ENCODE measurements around the gene ELAC1.
"Not testable (repeated sequence)": the region's sequence is repeated elsewhere in the genome, so short reads cannot be mapped to it uniquely, and the experiment has no call there.

The ELAC1 gene

DNA sequence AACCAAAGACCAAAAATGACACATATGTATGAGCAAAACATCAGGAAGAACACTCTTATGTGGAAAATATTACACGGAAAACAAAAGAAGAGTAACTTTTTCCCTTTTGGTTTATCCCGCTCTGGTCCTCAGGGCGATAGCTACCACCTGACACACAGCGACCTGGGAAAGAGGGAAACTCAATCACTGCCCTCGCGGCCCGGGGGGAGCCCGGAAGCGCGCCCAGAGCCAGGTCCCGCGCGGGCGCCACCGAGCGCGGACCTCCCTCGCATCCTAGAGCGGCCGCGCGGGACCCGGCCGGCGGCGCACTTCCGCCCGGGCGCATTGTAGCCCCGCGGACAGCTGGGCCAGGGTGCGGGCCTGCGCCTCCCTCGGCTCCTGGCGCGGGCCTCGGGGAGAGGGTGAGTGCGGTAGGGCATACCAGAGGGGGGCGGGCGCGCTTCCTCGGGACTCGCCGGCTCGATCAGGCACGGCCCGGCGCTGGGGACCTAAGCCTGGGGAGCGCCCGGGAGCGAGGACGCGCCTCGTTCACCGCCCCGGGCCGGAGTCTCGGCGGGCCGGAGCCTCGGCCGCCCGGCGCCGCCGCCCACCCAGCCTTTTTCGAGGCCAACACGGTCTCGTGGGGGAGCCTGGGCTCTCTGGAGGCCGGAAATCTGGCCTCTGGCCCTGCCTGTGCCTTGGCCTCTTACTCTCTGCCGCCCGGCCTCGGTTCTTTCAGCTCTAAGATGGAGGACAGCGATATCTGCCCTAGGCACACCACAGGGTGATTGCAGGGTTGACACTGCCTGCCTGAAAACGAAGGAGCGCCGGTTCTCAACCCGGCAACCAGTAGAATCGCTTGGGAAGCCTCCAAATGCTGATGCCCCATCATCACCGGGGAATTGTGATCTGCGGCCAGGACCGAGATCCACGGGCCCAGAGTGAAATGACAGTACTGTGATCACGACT lies at the start of gene ELAC1:
Gene ELAC1, plus strand, starts transcription at position 327 of the 948 bp plus-strand sequence. CDS start 6,365 bp downstream, outside the sequence.
- in situ Hi-C loops (cut with HindIII; ENCODE audit: low sequenced_read_pairs): no loop called here

GRCh38 chr18:50918153-50918552 lies 49.7 kb upstream of the ELAC1 start:
- in situ Hi-C loops (cut with HindIII; ENCODE audit: low sequenced_read_pairs): no loop called here

- in situ Hi-C loops (cut with HindIII; ENCODE audit: low sequenced_read_pairs): no loop called here
These were observed 43.5 kb upstream of the ELAC1 start for GRCh38 chr18:50924372-50924771.

- in situ Hi-C loops (cut with HindIII; ENCODE audit: low sequenced_read_pairs): no loop called here
These were observed 41.3 kb upstream of the ELAC1 start for GRCh38 chr18:50926521-50926920.

DNA sequence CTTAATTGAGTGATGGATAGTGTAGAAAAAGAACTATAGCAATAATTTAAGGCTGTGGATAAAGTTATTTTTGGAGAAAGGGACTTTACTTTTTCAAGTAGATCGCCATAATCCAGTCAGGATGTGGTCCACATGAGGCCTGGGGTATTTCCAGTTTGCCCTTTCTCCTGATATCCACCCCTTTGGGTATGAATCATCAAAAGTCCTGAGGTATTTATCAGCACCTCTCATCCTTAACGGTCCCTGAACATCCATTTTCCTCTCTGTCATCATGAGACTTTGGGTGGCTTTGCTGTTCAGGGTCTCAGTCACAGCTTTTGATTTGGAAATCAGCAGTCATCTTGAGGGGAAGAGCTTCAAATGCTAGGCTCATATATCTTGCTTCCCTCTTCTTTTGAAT lies 39.3 kb upstream of the ELAC1 start:
- in situ Hi-C loops (cut with HindIII; ENCODE audit: low sequenced_read_pairs): no loop called here

GRCh38 chr18:50933684-50934083 lies 34.2 kb upstream of the ELAC1 start:
- in situ Hi-C loops (cut with HindIII; ENCODE audit: low sequenced_read_pairs): no loop called here

DNA sequence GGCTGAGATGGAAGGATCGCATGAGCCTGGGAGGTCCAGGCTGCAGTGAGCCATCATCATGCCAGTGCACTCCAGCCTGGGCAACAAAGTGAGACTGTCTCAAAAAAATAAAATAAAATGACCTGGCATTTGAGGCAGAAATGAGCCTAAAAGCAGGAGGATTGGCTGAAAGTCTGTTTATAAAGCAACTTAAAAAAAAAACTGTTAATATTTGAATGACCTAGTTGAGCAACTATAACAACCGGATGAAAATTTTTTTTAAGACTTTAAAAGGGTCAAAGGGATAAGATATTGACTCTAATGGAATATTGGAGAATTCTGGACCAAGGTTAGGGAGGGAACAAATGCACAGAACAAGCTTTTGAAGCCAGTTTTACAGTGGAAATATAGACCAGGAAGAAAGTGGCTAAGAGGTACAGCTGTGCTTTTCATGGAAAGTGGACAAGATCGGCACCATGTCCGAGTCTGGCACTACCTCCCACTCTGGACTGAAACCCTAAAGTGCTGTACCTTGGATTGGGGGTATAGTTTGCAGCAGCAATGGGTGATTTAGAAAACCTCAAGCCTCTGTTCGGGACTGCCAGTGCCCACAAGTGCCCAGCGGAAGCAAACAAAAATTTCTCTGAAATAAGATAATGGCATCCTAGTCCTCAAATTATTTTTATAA lies 33.2 kb upstream of the ELAC1 start:
- in situ Hi-C loops (cut with HindIII; ENCODE audit: low sequenced_read_pairs): no loop called here

- in situ Hi-C loops (cut with HindIII; ENCODE audit: low sequenced_read_pairs): no loop called here
These were observed 32.2 kb upstream of the ELAC1 start for GRCh38 chr18:50935493-50936191.

- in situ Hi-C loops (cut with HindIII; ENCODE audit: low sequenced_read_pairs): no loop called here
These were observed 30.7 kb upstream of the ELAC1 start for GRCh38 chr18:50937183-50937582.

- in situ Hi-C loops (cut with HindIII; ENCODE audit: low sequenced_read_pairs): no loop called here
These were observed 28.9 kb upstream of the ELAC1 start for GRCh38 chr18:50938912-50939311.

- in situ Hi-C loops (cut with HindIII; ENCODE audit: low sequenced_read_pairs): no loop called here
These were observed 23.5 kb upstream of the ELAC1 start for GRCh38 chr18:50944245-50944932.

GRCh38 chr18:50945918-50946317 lies 21.9 kb upstream of the ELAC1 start:
- in situ Hi-C loops (cut with HindIII; ENCODE audit: low sequenced_read_pairs): not testable (repeated sequence)

DNA sequence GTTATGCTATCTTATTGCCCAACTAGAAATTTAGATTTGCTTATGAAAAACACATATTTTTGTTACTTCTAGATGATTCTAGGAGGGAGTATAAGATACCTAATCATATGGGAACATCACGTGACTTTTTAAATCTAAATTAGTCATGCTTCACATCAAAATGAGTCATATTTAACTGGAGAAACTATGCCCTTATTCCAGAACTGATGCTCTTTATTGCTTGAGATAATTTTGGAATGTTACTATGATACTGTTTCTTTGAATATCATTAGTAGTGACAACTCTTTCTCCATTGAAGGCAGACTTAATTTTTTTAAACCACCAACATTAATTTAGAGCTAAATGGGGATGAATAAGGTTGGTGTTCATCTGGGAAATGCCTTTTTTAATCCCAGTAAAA lies 19.9 kb upstream of the ELAC1 start:
- in situ Hi-C loops (cut with HindIII; ENCODE audit: low sequenced_read_pairs): no loop called here

GRCh38 chr18:50949185-50949584 lies 18.7 kb upstream of the ELAC1 start:
- in situ Hi-C loops (cut with HindIII; ENCODE audit: low sequenced_read_pairs): no loop called here

DNA sequence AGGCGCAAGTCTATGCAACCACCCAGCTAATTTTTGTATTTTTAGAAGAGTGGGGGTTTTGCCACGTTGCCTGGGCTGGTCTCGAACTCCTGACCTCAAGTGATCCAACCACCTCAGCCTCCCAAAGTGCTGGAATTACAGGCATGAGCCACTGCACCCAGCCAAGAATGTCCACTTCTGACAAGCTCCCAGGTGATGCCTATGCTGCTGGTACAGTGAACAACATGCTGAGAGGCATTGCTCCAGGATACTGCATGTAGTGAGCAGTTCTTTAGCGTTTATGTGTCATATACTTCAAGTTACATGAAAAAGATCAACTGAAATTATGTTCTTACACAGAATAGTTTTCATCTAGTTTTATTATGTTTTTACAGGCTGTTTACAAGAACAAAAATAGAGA lies 17.2 kb upstream of the ELAC1 start:
- in situ Hi-C loops (cut with HindIII; ENCODE audit: low sequenced_read_pairs): no loop called here

DNA sequence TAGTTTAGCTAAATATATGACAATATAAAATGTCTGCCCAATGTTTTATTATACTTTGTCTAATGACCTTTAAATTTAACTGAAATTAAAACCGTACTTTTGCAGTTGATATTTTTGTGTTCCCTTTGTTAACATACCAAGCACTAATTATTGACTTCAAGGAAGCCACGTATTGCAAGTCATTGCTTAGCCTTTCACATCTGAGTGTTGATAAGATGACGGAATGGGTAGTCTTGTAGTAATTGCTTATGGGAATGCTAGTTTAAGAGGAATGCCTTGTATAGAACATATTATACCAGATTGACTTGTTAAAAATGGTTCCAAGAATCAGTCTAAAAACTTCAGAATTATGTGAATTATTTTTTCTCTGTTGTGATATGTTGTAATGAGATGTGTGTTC lies 14.0 kb upstream of the ELAC1 start:
- in situ Hi-C loops (cut with HindIII; ENCODE audit: low sequenced_read_pairs): no loop called here

DNA sequence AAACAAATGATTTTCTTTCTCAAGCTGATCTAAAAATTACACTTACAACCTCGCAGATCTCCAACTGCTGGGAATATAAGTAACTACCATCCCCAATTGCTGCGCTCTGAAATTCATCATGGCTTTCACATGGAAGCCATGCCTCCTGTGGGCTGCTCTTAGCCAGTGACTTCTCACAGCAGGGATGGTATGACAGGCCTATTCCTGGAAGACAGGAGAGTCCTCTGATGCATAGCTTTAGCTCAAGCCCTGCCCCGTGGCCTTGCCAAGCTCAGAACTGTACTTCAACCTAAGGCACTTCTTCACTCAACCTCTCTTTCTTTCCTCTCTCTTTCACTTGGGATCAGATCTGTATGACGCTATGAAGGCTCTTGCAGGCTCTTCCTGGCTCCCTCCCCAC lies 12.6 kb upstream of the ELAC1 start:
- in situ Hi-C loops (cut with HindIII; ENCODE audit: low sequenced_read_pairs): no loop called here

DNA sequence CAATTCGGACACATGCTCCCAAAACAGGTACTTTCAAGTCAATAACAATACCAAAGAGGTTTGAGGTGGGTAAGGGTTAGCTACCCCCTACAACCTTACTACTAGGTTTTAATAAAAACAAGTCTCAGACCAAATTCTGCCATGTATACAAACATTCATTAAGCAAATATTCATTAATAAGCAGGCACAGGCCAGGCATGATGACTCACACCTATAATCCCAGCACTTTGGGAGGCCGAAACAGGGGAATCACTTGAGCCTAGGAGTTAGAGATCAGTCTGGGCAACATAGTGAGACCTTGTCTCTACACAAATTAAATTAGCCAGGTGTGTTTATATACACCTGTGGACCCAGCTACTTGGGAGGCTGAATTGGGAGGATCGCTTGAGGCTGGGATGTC lies 11.7 kb upstream of the ELAC1 start:
- in situ Hi-C loops (cut with HindIII; ENCODE audit: low sequenced_read_pairs): no loop called here

GRCh38 chr18:50961974-50962373 lies 5.9 kb upstream of the ELAC1 start:
- in situ Hi-C loops (cut with HindIII; ENCODE audit: low sequenced_read_pairs): no loop called here

DNA sequence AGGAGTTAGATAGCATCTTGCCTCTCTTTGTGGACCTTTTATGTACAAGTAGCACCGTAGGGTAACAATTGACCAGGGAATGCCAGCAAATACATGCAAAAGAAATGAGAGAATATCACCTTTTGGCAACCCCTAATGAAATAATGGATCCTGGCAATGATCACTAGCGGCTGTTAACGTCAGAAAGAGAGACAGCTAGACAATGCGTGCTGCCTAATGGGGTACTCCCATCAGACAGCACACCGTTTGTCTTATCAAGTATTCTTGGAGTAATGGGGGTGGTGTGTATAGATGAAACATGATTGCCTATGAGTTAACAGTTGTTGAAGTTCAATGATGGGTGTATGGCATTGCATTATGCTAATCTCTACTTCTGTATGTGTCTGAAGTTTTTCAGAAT lies 1.6 kb downstream of the ELAC1 start:
- in situ Hi-C loops (cut with HindIII; ENCODE audit: low sequenced_read_pairs): no loop called here

GRCh38 chr18:50970006-50970405 lies 2.2 kb downstream of the ELAC1 start:
- in situ Hi-C loops (cut with HindIII; ENCODE audit: low sequenced_read_pairs): no loop called here
